H1 (cell line): ENCODE measurements around the gene OR2L2. TPM values are rescaled to one million over a fixed set of nuclear protein-coding genes. Genes with fewer than 3 reads are reported as not detected.

Source experiments
- CHD1 ChIP-seq: IDR thresholded peaks from 2 replicates; pipeline ENCODE4 v1.6.1; 2012; ENCODE audit warnings: low read depth, low read length, improper control_type of control experiment
- EP300 ChIP-seq, 2 experiments: IDR thresholded peaks; 1 replicate in 1 of 2; 2 replicates in 1 of 2; pipeline ENCODE4 v1.6.1; 2011 to 2012; ENCODE audit warnings: low read depth in 2 of 2, low read length in 2 of 2, mild to moderate bottlenecking in 2 of 2, borderline replicate concordance in 1 of 2, inconsistent platforms in 1 of 2, moderate library complexity in 1 of 2
- POLR2A ChIP-seq, 2 experiments: IDR thresholded peaks; 1 replicate in 1 of 2; 2 replicates in 1 of 2; pipeline ENCODE4 v1.6.1; 2011; ENCODE audit warnings: low read depth in 2 of 2, low read length in 2 of 2, mild to moderate bottlenecking in 2 of 2; ENCODE audit errors: control extremely low read depth in 1 of 2
- polyA plus RNA-seq, 7 experiments: library from polyadenylated mRNA; depleted of rRNA in 3 of 7; stranded (reverse) in 5 of 7; unstranded in 2 of 7; fragments of >200 nt in 5 of 7; fragments of 200-250 nt in 2 of 7; gene quantifications; 1 replicate in 5 of 7; 2 replicates in 1 of 7; 4 replicates in 1 of 7; pipeline versions ENCODE4 v1.2.1 to v1.2.3, GENCODE V29; 2011 to 2013; ENCODE audit warnings: missing spikeins in 2 of 7, mixed read lengths in 2 of 7
- total RNA-seq: library from RNA; stranded (reverse); fragmentation: NEBNext Ultra II Directional; extraction: Animal tissue kit (Norgen Biotek cat#: 25700); gene quantifications from 2 replicates; pipeline ENCODE4 v1.2.1, GENCODE V29; 2021

Gene OR2L2
- total and polyA plus RNA-seq, 2 of the 8 experiments (the other 6 are each of a cell fraction or from before 2014, with no cell fraction given) = not detected

DNA sequence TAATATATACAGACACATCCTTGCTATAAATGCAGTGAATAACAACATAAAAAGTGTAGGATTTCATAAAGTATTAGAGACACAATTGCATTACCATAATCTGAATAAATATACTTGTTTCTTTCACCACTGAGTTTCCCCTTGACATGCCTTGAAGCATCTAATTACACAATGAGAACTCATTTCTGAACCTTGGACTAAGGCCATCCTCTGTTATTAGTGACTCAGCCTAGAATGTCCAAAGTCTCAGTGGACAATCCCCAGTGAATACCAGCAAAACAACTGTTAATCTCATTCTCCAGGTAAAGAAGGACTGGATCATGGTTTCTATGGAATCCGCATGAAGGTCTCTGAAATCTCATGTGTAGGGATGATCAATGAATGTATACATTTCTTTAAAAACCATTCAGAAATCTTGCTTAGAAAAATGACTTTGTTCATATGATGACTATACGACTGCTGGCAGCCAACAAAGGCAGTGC is 16.6 kb upstream of the OR2L2 start, which contains the start of gene OR2L5 (continued):
- no peak for TF ChIP-seq EP300 (IDR thresholded peaks at IDR 0.05; ENCODE audit: borderline replicate concordance in 1 of 2, low read depth in 2 of 2, low read length in 2 of 2)
- TF ChIP-seq CHD1 = no peak
- no peak for TF ChIP-seq POLR2A (IDR thresholded peaks at IDR 0.05; ENCODE audit: control extremely low read depth in 1 of 2, low read depth in 2 of 2, low read length in 2 of 2)
